HFF-Myc (cell line): ENCODE measurements around the gene MAPK7.

Experiments
- DNase-seq: peaks from one replicate; pipeline ENCODE4 v3.0.0-alpha.2; 2011; ENCODE audit warnings: low read depth; ENCODE audit errors: extremely low read depth
- H3K4me3 ChIP-seq: replicated peaks from 2 replicates; pipeline ENCODE4 v1.5.1; 2011; ENCODE audit warnings: low read depth, mild to moderate bottlenecking, control low read depth, low read length
- CTCF ChIP-seq: IDR thresholded peaks from 2 replicates; pipeline ENCODE4 v1.5.1; 2012; ENCODE audit warnings: mild to moderate bottlenecking, low read depth, low read length, control low read depth; ENCODE audit errors: missing control alignments

The MAPK7 gene

GRCh38 chr17:19332371-19333131 is 45.7 kb upstream of the MAPK7 start:
- TF ChIP-seq CTCF, result no peak
- no peak for DNase-seq
- H3K4me3 ChIP-seq, result no peak overlapping the region

GRCh38 chr17:19333132-19333440 is 45.2 kb upstream of the MAPK7 start:
- TF ChIP-seq CTCF, result no peak
- H3K4me3 ChIP-seq, result no peak overlapping the region
- no peak for DNase-seq

GRCh38 chr17:19333736-19334290 is 44.5 kb upstream of the MAPK7 start:
- TF ChIP-seq CTCF, result no peak
- H3K4me3 ChIP-seq, result no peak overlapping the region
- no peak for DNase-seq

- TF ChIP-seq CTCF, result no peak
- no peak overlapping the region for H3K4me3 ChIP-seq
- DNase-seq, result no peak
Observed at GRCh38 chr17:19334331-19334730, 44.0 kb upstream of the MAPK7 start.

GRCh38 chr17:19335951-19336631 is 42.2 kb upstream of the MAPK7 start:
- H3K4me3 ChIP-seq, result no peak overlapping the region
- no peak for DNase-seq
- TF ChIP-seq CTCF, result no peak

GRCh38 chr17:19336938-19337711 is 41.2 kb upstream of the MAPK7 start:
- no peak for DNase-seq
- H3K4me3 ChIP-seq, result no peak overlapping the region
- peak; percentile 7 for TF ChIP-seq CTCF
